ENCODE data around the gene RABGAP1L. TPM values are rescaled to one million over a fixed set of nuclear protein-coding genes. Genes with fewer than 3 reads are reported as not detected.

The RABGAP1L gene
- total and polyA plus RNA-seq, 2 of the 8 experiments (the other 6 are each of a cell fraction or from before 2014, with no cell fraction given): 33.3 to 156 TPM

DNA sequence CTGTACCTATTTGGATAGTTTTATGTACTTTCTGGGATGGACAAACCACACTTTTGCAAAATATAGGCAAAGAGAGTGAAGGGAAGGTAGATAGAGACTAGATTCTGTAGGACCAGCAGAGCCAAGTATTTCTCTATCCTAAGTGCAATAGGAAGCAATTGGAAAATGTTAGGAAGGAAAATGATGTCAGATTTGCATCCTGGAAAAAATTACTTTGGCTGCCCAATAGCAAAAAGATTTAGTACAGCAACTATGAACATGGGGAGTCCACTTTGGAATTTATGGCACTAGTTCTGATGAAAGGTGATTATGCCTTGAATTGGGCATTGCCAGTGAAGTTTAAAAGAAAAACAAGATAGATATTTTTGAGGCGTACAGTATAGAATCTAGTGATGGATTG, 789.7 kb downstream of the RABGAP1L start (continued):
- TF ChIP-seq ZNF274 (IDR thresholded peaks at IDR 0.05; ENCODE audit: borderline replicate concordance, extremely low read depth, low read length) (no peak), YY1 (IDR thresholded peaks at IDR 0.05; ENCODE audit: low read depth, low read length) (no peak), CHD2 (IDR thresholded peaks at IDR 0.05; ENCODE audit: low read length) (no peak), SRF (IDR thresholded peaks at IDR 0.05; ENCODE audit: low read depth, low read length) (no peak), POLR2A (IDR thresholded peaks at IDR 0.05; ENCODE audit: control extremely low read depth in 1 of 2, low read depth in 2 of 2, low read length in 2 of 2) (no peak), NANOG (IDR thresholded peaks at IDR 0.05; ENCODE audit: insufficient read depth, low read depth, low read length, poor library complexity, severe bottlenecking) (no peak), RBBP5 (IDR thresholded peaks at IDR 0.05; ENCODE audit: borderline replicate concordance, low read depth, low read length) (no peak), CEBPB (IDR thresholded peaks at IDR 0.05; ENCODE audit: low read depth, low read length) (no peak)

Data from H1 (cell line).